Breast epithelium (tissue), 4 donors: ENCODE measurements around the gene ADAMTSL3. TPM values are rescaled to one million over a fixed set of nuclear protein-coding genes. Genes with fewer than 3 reads are reported as not detected.

Experiments
- DNase-seq, 2 donors: peaks; one replicate each; pipeline ENCODE4 v3.0.0-alpha.2; 2019; ENCODE audit warnings: low spot score in 2 of 2
- H3K27ac ChIP-seq, 2 donors: fragments of 200-600 bp; sonication (generic) in 1 of 2; one replicate each; pipeline ENCODE4 v1.5.1; 2016 to 2019; ENCODE audit warnings: mild to moderate bottlenecking in 1 of 2
- H3K27me3 ChIP-seq, 2 donors: fragments of 200-600 bp; sonication (generic) in 1 of 2; one replicate each; pipeline versions ENCODE4 v1.5.1 to v1.6.0; 2017 to 2019; ENCODE audit warnings: control low read depth in 1 of 2, mild to moderate bottlenecking in 1 of 2
- H3K36me3 ChIP-seq: fragments of 200-600 bp; one replicate; pipeline ENCODE4 v1.5.1; 2019
- H3K4me1 ChIP-seq, 2 donors: fragments of 200-600 bp; sonication (generic); one replicate each; pipeline ENCODE4 v1.5.1; 2016 to 2019; ENCODE audit warnings: control low read depth in 1 of 2
- H3K4me3 ChIP-seq, 3 donors: fragments of 200-600 bp; sonication (generic); 1 replicate in 2 of 3; 2 replicates in 1 of 3; pipeline ENCODE4 v1.5.1; 2016 to 2019; ENCODE audit warnings: mild to moderate bottlenecking in 3 of 3, moderate library complexity in 2 of 3
- H3K9me3 ChIP-seq, 2 donors: fragments of 200-600 bp; sonication (generic) in 1 of 2; one replicate each; pipeline ENCODE4 v1.5.1; 2016 to 2019; ENCODE audit warnings: control low read depth in 1 of 2
- POLR2A ChIP-seq: fragments of 450-650 bp; IDR thresholded peaks from one replicate; pipeline ENCODE4 v1.6.1; 2016; ENCODE audit warnings: antibody characterized with exemption, mild to moderate bottlenecking, moderate library complexity
- POLR2AphosphoS5 ChIP-seq, 3 donors: sonication (generic); formaldehyde crosslinking; IDR thresholded peaks; one replicate each; pipeline ENCODE4 v1.6.1; 2017; ENCODE audit warnings: antibody characterized with exemption in 3 of 3
- intact Hi-C: fragments of 100-400 bp; cut with DNase I; formaldehyde crosslinking; loops from one replicate; pipeline ENCODE4 v1.15.1; 2023; ENCODE audit warnings: low total_unique reads
- total RNA-seq, 3 donors: library from RNA; depleted of rRNA; stranded (reverse); fragments of >200 nt; gene quantifications; one replicate each; pipeline ENCODE4 v1.1.0, GENCODE V29; 2016
- TF ChIP-seq, protein P1 (sequence below), 3 donors: fragments of 450-650 bp; IDR thresholded peaks; one replicate each; pipeline ENCODE4 v1.5.1; 2016 to 2017; ENCODE audit warnings: antibody characterized with exemption in 3 of 3, mild to moderate bottlenecking in 3 of 3, moderate library complexity in 3 of 3

Gene ADAMTSL3
- total RNA-seq, 3 donors from 2014 or later, result 1.8 to 3.9 (median 2.7) TPM

DNA sequence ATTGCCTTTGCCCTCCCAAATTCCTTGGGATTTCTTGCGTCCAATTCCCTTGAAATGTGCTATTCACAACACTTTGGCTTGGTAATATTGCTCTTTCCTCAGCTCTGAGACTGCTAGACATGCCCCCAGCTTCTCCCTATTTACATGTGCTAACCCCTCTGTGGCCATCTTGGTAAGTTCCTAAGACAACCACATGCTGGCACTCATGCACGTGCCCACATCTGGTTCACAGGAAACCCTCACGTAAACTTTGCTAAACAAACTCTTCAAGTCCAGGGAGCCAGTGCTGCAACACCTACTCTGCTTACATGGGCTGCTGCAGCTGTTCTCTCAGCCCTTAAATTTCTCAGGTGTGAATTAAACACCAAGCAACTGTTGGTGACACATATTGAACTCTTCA is 121.8 kb downstream of the ADAMTSL3 start:
- no peak for DNase-seq
- Histone ChIP-seq H3K27me3 (no peaks in the 10 kb centered on the region), H3K36me3 (no peaks in the 10 kb centered on the region), H3K27ac (no peak overlapping the region), H3K9me3 (no peaks in the 10 kb centered on the region), H3K4me3 (no peak overlapping the region), H3K4me1 (no peaks in the 10 kb centered on the region)
- TF ChIP-seq, protein P1, sequence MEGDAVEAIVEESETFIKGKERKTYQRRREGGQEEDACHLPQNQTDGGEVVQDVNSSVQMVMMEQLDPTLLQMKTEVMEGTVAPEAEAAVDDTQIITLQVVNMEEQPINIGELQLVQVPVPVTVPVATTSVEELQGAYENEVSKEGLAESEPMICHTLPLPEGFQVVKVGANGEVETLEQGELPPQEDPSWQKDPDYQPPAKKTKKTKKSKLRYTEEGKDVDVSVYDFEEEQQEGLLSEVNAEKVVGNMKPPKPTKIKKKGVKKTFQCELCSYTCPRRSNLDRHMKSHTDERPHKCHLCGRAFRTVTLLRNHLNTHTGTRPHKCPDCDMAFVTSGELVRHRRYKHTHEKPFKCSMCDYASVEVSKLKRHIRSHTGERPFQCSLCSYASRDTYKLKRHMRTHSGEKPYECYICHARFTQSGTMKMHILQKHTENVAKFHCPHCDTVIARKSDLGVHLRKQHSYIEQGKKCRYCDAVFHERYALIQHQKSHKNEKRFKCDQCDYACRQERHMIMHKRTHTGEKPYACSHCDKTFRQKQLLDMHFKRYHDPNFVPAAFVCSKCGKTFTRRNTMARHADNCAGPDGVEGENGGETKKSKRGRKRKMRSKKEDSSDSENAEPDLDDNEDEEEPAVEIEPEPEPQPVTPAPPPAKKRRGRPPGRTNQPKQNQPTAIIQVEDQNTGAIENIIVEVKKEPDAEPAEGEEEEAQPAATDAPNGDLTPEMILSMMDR (IDR thresholded peaks at IDR 0.05), result no peak
- TF ChIP-seq POLR2AphosphoS5 (IDR thresholded peaks at IDR 0.05) (no peak), POLR2A (no peak)
- intact Hi-C loops, result no loop called here

DNA sequence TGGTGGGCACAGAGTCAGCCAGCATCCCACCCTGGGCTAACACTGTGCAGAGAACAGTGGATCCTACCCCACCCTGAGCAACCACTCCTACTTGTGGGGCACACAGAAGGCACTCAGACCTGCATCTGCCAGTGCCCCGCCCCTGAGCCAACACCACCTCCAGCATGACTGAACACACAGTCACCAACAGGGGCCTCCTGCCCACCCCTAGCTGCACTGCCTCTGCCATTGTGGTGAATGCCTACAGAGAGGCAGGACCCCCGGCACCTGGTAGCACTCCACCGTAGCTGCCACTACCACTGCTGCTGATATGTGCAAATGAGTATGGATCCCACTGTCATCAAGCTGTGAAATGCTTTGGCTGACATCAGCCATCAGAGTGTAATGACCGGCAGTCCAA is 123.1 kb downstream of the ADAMTSL3 start:
- H3K27ac ChIP-seq, result no peak overlapping the region
- no peak for DNase-seq
- H3K4me3 ChIP-seq, result no peak overlapping the region
- TF ChIP-seq POLR2A, result no peak
- TF ChIP-seq, protein P1 (IDR thresholded peaks at IDR 0.05), result no peak
- no peak for TF ChIP-seq POLR2AphosphoS5 (IDR thresholded peaks at IDR 0.05)
- no peaks in the 10 kb centered on the region for H3K4me1 ChIP-seq
- H3K27me3 ChIP-seq, result no peaks in the 10 kb centered on the region
- no peaks in the 10 kb centered on the region for H3K9me3 ChIP-seq
- intact Hi-C loops, result no loop called here
- H3K36me3 ChIP-seq, result no peaks in the 10 kb centered on the region

DNA sequence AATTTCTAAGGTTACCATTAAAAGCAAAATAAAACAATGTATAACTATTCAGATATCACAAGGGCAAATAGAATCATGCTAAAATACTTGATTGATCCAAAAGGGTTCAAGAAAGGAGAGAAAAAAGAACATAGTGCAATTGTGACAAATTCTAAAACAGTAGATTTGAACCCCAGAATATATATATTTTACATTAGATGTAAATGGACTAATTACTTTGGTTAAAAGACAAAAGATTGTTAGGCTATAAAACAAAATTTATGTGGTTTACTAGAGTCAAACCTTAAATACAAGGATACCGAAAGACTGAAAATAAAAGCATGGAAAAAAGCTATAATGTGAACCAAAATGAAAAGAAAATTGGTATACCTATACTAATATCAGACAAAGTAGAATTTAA is 129.3 kb downstream of the ADAMTSL3 start:
- intact Hi-C loops, result no loop called here
- no peaks in the 10 kb centered on the region for H3K36me3 ChIP-seq
- no peak for DNase-seq
- H3K27ac ChIP-seq, result no peak overlapping the region
- TF ChIP-seq, protein P1 (IDR thresholded peaks at IDR 0.05), result no peak
- TF ChIP-seq POLR2A, result no peak
- no peak for TF ChIP-seq POLR2AphosphoS5 (IDR thresholded peaks at IDR 0.05)
- H3K27me3 ChIP-seq, result no peaks in the 10 kb centered on the region
- H3K4me1 ChIP-seq, result no peaks in the 10 kb centered on the region
- H3K9me3 ChIP-seq, result peaks cover 0 to 4% of the 10 kb centered on the region in 2 donors
- no peak overlapping the region for H3K4me3 ChIP-seq

DNA sequence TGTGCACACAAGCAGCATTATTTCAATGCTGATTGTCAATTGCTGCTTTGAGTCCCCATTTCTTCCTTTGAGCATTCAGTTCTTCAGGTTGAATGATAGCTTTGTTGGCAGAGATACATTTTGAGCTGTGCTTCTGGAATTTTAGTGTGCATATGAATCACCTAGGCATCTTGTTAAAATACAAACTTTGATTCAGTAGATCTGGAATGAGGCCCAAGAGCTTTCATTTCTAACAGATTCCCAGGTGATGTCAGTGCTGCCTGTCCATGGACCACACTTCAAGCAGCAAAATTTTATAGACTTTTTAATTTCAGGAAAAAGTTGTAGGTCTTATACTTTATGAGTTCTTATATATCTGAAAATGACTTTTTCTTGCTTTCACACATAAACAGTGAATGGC is 131.1 kb downstream of the ADAMTSL3 start:
- Histone ChIP-seq H3K27me3 (no peaks in the 10 kb centered on the region), H3K4me1 (no peaks in the 10 kb centered on the region), H3K27ac (no peak overlapping the region), H3K4me3 (no peak overlapping the region), H3K36me3 (no peaks in the 10 kb centered on the region), H3K9me3 (peaks cover 0 to 4% of the 10 kb centered on the region in 2 donors)
- intact Hi-C loops, result no loop called here
- DNase-seq, result no peak
- TF ChIP-seq, protein P1 (IDR thresholded peaks at IDR 0.05), result no peak
- TF ChIP-seq POLR2A (no peak), POLR2AphosphoS5 (IDR thresholded peaks at IDR 0.05) (no peak)

DNA sequence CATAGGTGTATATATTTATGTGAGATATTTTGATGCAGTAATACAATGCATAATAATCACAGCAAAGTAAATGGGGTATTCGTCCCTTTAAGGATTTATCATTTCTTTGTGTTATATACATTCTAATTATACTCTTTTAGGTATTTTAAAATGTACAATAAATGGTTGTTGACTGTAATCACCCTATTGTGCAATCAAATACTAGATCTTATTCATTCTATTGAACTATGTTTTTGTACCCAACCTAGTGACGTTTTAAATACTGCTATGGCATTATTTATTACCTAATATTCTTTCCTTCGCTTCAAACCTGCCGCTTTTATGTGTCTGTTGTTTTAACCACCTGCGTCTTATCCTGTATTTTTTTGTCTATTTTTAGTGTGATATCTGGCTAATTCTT is 132.4 kb downstream of the ADAMTSL3 start:
- Histone ChIP-seq H3K36me3 (no peaks in the 10 kb centered on the region), H3K9me3 (peaks cover 0 to 4% of the 10 kb centered on the region in 2 donors), H3K4me1 (no peaks in the 10 kb centered on the region), H3K27ac (no peak overlapping the region), H3K27me3 (no peaks in the 10 kb centered on the region), H3K4me3 (no peak overlapping the region)
- TF ChIP-seq POLR2A (no peak), POLR2AphosphoS5 (IDR thresholded peaks at IDR 0.05) (no peak)
- TF ChIP-seq, protein P1 (IDR thresholded peaks at IDR 0.05), result no peak
- intact Hi-C loops, result no loop called here
- DNase-seq, result no peak
